Cortex of kidney (tissue), 1 donor: ENCODE measurements around the gene SPTB.

ENCODE experiments used
- DNase-seq: peaks from one replicate; lab custom pipeline; 2025; lab: John Stamatoyannopoulos, UW

Gene SPTB

DNA sequence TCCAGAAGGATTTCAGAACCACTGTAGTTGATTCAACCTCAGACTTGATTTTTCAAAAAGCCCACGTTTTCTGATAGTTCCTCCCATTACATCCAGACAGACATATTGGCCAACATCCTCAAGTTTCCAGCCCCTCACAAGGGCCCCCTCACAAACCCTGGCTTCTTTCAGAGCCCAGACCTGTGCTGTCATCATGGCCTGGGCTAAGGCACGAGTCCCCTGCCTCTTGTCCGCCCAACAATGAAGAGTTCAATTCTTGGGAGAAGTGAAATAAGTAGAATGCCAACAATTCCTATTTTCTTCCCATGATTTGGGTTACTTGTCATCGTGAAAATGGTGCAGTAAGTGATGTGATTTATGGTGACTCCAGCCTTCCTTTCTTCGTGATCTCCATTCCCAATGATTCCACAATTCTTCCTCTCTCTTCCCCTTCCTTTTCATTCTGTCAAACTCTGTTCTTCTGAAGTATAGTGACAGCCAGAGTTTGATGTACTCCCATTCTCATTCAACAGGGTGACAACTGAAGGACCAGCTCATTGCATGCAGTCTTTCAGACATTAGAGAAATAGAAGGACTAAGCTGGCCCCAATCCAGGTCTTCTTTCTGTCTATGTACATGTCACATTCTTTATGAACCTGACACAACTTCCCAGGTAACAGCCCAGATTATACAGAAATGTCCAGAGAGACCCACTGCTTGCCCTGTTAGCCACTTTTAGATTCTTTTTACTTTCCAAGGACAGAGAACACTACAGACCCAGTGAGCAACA is 29.2 kb downstream of the SPTB start:
- DNase-seq: no peak

- no peak for DNase-seq
Observed at GRCh38 chr14:64849940-64850339, 29.8 kb downstream of the SPTB start.

DNA sequence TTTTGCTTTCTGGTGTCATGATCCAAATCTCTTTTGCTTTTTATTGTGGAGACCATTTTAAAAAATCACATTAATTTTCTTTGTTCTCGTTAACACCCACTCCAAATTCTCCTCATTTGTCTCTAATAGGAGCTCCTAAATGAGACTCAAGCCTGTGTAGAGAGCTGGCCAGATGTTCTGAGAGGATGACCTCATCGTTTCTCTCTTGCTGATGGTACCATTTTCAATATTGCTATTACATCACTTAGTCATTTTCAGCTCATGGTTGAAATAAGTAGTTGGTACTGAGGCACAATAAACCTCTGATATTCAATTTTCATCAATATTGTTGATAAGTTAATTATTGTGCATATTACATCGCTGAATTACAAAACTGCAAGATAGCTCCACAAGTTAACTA is 31.5 kb downstream of the SPTB start:
- no peak for DNase-seq

DNA sequence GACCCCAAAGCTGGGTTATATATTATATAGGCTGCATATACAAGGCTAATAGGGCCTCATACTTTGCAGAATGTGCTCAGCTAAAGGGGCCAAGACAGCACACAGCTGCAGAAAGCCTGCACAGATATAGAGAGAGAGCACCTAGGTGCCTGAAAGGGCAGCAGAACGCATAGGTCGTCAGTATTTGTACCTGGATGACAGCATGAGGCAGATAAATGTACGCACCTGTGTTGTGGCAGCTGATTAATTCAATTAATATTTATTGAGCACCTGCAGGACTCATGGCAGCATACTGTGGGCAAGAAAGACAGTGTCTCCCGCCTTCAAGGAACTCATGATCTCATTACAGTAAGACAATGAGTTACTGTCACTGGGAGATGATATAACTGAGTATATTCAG is 33.4 kb downstream of the SPTB start:
- no peak for DNase-seq

- DNase-seq: no peak
Observed at GRCh38 chr14:64845878-64846277, 33.8 kb downstream of the SPTB start.

DNA sequence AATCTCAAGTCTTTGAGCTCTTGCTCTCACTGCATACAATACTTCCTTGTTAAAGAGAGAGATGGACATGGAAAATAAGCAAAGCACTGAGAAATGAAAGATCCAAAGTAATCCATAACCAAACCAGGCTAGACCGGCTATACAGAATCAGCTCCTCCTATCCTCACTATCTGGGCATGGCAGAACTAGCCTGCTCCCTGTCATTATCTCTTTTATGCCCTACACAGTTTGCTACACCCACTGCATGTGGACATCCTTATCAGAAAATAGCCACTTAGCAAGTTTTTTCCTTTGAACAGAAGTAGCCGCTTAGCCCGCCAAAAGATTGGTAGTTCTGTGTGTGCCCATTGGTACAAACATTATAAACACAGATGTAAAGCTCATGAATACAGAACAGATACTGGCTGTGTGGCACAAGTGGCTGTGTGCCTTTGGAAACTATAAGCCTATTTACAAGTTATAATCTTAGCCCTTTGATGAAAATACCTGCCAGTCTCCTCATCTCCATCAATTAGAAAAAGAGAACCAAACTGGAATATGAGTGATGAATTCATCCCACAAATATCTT is 34.7 kb downstream of the SPTB start:
- no peak for DNase-seq

DNA sequence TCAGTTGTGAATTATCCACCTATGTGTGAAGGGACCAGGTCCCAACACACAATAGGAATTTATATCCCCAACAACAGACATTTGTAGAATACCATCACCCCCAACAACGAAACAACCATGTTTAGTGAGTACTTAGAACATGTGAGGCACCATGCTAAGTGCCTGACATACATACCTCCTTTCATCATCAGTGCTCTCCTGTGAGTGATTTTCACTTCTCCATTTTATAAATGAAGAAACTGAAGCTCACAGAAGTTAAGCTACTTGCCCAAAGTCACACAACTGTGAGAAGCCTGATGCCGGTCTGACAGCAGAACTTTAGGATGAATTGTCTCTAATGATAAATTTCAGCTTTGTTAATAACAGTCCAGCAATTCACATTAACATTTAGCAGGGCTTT is 35.4 kb downstream of the SPTB start:
- no peak for DNase-seq

GRCh38 chr14:64843548-64843947 is 36.2 kb downstream of the SPTB start:
- DNase-seq: no peak

GRCh38 chr14:64841772-64842750 is 37.6 kb downstream of the SPTB start:
- DNase-seq: no peak

GRCh38 chr14:64841121-64841651 is 38.5 kb downstream of the SPTB start:
- DNase-seq: no peak

- no peak for DNase-seq
Observed at GRCh38 chr14:64838656-64839055, 41.1 kb downstream of the SPTB start.

DNA sequence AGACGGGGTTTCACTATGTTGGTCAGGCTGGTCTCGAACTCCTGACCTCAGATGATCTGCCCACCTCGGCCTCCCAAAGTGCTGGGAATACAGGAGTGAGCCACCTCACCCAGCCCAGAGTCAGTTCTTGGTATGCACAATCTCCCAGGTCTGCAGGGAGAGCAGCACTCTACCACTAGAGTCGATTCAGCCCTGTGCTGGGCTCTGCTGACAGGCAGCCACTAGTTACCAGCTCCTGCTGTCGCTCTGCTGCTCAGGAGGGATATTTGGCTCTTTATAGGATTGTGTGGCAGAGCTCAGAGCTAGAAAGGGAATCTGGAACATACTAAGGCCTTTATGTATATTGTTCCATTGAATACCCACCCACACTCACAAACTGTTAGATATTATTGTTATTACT is 44.3 kb downstream of the SPTB start:
- no peak for DNase-seq

DNA sequence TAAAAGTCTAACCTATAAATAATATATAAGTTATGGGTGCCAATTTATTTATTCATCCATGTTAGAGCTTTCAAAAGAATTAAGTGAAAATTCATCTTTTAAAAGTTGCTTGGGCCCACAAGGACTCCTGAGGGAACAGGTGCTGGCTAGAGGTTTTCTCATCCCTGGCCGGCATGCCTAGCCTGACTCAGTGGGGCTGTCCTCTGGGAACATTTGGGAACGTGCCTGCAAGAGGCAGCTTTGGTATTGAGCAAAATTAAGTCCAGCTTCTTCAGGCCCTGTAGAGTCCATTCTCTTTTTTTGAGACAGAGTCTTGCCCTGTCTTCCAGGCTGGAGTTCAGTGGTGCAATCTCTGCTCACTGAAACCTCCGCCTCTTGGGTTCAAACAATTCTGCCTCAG is 44.7 kb downstream of the SPTB start:
- no peak for DNase-seq

- DNase-seq: no peak
Observed at GRCh38 chr14:64831419-64831818, 48.3 kb downstream of the SPTB start.

DNA sequence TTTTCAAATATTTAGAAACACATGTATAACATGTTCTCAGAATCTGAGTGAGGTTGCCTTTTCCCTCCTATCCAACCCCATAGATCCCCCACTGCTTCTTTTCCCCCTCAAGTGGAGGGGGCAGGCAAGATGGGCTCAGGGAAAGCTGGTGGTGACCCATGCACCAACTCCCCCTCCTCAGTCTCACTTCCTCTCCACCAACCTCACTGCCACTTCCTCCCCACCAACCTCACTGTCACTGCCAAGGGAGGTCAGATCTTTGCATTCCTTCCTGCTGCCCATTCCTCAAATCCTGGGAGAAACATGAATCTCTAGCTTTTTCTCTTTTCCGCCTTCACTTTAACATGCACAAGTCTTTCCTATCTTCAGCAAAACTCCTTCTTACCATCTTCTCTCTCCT is 48.7 kb downstream of the SPTB start:
- no peak for DNase-seq

GRCh38 chr14:64828071-64828470 is 51.6 kb downstream of the SPTB start:
- no peak for DNase-seq

DNA sequence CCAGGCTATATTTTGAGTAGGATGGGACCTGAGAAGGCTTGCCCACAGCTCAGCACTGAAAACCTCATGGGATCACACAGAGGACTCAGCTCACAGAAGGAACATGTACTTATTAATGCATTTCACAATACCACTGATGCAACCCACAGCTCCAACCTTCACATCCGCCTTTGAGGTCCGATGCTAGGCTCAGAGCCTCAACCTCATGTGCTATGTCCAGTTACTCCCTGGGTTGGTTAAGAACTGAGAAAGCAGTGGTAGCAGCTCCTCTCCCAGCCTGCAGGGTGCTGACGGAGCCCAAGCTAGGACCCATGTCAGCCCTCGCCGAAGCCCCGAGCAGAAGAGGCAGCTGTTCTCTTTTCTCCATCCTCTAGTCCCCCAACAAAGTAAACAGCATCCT is 52.9 kb downstream of the SPTB start:
- DNase-seq: no peak

GRCh38 chr14:64826333-64826732 is 53.4 kb downstream of the SPTB start:
- DNase-seq: no peak

DNA sequence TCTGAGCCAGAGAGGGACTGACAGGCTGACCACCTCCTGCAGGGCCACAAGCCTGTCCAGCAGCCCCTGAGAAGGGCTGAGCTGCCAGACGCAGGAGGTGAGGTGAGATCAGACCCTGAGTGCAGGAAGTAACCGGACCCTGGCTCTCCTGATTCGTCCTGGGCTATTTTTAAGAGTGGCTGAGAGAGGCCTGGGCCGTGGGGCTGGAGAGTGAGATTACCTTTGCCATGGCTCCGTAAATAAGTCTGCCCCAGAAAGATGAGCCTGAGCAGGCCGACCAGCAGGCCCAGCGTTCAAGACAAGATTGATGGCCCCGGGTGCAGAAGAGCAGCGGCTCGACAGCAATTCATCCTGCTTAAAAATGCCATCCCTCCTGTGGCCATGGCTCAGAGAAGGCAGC is 54.2 kb downstream of the SPTB start:
- no peak for DNase-seq

GRCh38 chr14:64825006-64825405 is 54.7 kb downstream of the SPTB start:
- no peak for DNase-seq

DNA sequence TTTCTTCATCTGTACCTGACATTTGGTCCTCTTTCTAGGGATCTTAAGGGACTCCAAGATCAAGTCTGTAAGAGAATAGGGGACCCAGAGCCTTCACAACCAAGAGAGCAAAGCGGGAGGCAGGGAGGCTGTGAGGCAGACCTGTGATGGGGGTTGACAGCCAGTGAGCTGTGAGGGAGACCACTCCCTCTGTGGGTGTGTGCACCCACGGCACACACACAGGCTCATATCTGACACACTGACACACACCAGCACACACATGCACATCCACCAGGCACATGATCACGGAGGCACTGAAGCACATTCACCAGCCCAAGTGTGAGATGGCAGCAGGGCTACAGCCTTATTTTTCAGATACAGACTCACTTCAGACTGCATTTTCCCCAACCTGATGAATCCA is 55.2 kb downstream of the SPTB start:
- no peak for DNase-seq

- DNase-seq: no peak
Observed at GRCh38 chr14:64823305-64823861, 56.3 kb downstream of the SPTB start.
